Muscle of back (tissue), 11 donors: Measurements from ENCODE around the gene DNAJC6. TPM values are rescaled to one million over a fixed set of nuclear protein-coding genes. Genes with fewer than 3 reads are reported as not detected.

Experiments
- DNase-seq, 3 donors: peaks; one replicate each; pipeline versions ENCODE4 v3.0.0 to v3.0.0-alpha.2; 2013
- polyA plus RNA-seq, 10 donors: library from polyadenylated mRNA; unstranded; fragments of 120-200 nt; gene quantifications; one replicate each; pipeline ENCODE4 v1.2.1, GENCODE V29; 2013; ENCODE audit not compliant: insufficient read length in 10 of 10

The DNAJC6 gene
- polyA plus RNA-seq, 10 donors: 0.57 to 2.0 (median 1.1) TPM

DNA sequence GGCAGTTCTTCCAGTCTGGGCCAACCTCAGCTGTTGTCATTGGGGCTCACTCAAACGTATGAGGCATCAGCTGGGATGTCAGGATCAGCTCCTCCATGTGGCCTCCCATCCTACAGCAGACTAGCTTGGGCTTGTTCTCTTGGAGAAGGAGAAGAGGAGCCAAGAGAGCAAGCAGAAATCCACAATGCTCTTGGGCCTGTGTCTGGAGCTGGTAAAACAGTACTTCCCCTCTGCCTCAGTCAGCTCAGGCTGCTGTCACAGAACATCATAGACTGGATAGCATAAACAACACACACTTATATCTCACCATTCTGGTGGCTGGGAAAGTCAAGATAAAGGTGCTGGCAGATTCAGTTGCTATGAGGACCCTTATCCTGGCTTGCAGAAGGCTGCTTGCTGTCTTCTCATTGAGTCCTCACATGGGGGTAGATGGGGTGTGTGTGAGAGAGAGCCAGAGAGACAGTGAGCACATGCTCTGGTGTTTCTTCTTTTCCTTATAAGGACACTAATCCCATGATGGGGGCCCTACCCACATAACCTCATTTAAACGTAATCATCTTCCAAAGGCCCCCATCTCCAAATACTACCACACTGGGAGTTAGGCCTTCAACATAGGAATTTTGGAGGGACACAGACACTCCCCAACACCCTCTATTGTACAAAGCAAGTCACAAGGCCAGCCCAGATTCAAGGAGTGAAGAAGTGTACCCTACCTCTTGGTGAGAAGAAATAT is 16.3 kb upstream of the DNAJC6 start:
- DNase-seq: peak in 1 of 3 donors; percentile 1

DNA sequence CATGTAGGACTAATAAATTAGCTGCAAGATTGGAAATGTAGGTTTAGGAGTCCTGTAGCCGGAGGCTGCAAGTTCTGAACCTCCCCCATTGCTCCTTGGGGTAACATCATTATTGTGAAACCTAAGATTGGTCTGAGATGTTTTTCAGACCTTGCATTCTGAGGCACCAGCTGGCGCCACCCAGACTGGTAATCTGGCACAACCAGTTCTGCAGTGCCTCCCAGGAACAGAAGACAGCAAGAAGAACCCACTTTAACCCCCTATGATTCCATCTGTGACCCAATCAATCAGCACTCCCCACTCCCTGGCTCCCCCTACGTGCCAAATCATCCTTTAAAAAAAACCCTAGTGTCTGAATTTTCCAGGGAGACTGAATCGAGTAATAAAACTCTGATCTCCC is 11.6 kb upstream of the DNAJC6 start:
- DNase-seq: no peak

GRCh38 chr1:65299328-65299727 is 10.0 kb upstream of the DNAJC6 start:
- DNase-seq: no peak

- peak in 1 of 3 donors; percentile 1 for DNase-seq
Observed at GRCh38 chr1:65308781-65309303, 501 bp upstream of the DNAJC6 start.

- no peak for DNase-seq
Observed at GRCh38 chr1:65310078-65310587, 790 bp downstream of the DNAJC6 start.

GRCh38 chr1:65311760-65312159 is 2.4 kb downstream of the DNAJC6 start:
- DNase-seq: no peak

DNA sequence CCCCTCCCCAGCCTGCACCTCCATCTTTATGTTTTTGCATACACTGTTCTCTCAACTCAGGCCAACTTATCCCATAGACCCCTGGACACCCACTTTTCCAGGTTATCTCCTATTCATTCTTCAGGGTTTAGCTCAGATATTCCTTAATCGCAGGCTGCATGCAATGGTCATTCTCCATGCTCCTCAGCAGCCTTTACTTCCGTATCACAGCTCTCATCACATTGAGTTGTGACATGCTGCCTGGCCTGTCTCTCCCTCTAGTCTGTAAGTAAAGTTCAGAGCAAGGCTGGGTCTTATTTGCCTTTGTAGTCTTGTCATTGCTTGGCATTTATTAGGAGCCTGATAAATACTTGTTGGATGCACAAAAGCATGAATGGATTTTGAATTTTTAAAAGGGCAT is 6.9 kb downstream of the DNAJC6 start:
- DNase-seq: no peak

GRCh38 chr1:65317866-65318653 is 8.7 kb downstream of the DNAJC6 start:
- peak in 1 of 3 donors; percentile 3 for DNase-seq

- no peak for DNase-seq
Observed at GRCh38 chr1:65319141-65319540, 9.8 kb downstream of the DNAJC6 start.

GRCh38 chr1:65319754-65320153 is 10.4 kb downstream of the DNAJC6 start:
- DNase-seq: no peak

DNA sequence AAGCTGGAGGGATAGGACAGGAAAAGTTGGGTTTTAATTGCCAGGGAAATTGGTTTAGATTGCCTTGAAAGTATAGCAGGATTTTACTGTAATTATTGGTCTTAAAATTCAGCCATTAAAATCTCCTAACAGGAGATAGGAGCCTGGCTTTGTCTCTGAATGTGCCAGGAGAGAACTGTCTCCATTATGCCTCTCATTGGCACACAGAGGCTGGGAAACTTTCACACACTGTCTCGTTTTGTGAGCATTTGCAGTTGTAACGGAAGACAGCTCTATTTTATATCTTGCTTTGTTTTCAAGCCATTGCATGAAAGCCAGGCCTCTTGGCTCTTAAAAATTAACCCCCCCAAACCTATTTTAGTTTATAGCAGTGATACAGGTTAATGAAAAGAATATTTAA is 12.5 kb downstream of the DNAJC6 start:
- no peak for DNase-seq

DNA sequence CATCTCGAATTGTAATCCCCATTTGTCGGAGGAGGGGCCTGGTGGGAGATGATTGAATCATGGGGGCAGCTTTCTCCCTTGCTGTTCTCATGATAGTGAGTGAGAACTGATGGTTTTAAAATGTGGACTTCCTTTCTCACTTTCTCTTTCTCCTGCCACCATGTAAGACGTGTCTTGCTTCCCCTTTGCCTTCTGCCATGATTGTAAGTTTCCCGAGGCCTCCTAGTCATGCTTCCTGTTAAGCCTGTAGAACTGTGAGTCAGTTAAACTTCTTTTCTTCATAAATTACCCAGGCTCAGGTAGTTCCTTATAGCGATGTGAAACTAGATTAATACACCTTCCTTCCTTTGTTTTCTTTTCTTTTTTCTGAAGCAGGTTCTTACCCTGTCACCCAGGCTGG is 13.9 kb downstream of the DNAJC6 start:
- DNase-seq: no peak

DNA sequence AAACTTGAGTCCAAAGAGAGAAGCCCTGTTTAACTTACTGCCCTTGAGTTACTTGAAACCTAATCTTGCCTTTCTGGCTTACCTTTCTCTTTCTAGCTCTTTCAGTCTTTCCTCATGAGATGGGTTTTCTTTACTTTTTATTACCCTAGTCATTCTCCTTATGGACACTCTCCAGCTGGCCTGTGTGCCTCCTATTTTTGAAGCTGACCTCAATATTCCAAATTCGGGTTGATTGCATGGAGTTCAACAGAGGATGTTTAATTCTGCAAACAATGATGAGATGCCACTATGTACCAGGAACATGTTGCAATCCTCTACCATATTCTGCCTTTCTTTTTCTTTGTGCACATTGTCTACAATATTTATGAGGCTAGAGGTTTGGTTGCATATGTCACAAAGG is 20.7 kb downstream of the DNAJC6 start:
- no peak for DNase-seq

DNA sequence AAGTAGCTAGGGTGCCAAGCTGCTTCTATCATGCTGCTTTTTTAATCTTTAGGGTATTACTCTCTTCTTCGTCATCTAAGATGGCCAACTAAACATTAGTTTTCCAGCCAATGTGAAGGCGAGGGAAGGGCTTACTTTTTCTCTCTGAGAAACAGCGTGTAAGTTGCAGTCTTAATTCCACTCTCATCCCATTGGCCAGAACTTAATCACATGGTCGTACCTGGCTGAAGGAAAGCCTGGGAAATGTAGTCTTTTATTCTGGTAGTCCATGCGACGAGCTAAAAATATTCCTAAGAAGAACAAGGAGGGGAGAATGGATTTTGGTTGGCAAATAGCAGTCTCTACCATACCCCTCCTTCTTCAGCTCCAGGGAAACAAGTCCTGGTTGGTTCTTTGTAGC is 21.5 kb downstream of the DNAJC6 start:
- DNase-seq: no peak

DNA sequence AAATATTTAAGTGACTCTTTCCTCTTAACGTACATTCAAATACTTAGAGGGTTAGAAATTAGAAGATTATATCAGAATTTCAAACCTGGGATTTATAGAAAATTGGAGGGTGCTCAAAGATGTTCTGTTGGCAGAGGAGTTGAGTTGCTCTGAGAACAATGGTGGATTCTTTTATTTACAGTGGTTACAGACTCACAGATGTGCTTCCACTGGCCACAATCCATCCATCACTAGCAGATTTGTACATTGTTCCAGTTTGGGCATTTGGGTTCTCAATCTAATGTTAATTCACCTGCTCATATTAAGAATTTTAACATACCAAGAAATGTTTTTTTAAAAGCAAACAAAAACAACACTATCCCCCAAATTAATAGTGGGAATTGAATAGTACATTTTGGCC is 23.5 kb downstream of the DNAJC6 start:
- peak in 1 of 3 donors; percentile 13 for DNase-seq

DNA sequence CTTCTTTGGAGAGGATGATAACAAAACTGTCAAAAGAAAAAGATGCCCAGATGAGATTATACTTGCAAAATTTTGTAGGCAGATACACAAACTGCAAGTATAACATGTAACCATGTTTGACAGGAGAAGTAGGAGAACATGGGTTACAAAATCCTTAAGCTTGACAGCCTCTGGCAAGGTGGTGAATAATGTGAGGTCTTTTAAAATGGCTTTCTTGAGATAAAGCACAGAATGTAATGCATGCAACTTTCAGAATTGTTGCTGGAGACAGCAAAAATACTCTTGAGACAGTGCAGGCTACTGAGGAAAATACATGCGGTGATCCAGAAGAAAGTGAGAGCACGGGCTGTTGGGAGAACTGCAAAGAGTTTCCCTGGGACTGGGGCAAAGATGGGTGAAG is 24.7 kb downstream of the DNAJC6 start:
- DNase-seq: no peak

DNA sequence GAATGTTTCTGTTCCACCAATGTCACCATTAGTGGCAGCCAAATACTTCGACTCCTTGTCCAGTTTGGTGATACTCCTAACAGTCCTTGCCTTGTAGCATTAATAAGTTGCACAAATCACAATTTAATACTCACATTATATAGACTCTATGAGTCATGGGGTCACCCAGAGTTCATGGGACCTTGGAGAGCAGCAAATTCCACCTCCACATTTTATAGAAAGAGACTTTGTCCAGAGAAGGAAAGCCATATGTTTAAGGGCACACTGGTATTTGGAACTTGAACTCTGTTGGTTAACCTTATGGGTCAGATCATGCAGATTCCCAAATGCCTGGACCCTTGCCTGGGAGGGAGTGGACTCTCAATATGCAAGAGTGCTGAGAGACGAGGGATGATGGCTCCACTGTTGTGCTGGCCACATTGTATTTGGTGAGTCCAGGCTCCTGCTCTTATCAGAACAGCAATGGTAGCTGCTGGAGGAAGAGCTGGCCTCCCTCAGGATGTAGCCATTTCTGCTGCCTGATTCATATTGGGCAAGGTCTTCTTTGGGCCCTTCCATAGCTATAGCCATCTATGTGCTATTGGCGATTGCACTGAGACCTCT is 30.6 kb downstream of the DNAJC6 start:
- peak in 1 of 3 donors; percentile 35 for DNase-seq

DNA sequence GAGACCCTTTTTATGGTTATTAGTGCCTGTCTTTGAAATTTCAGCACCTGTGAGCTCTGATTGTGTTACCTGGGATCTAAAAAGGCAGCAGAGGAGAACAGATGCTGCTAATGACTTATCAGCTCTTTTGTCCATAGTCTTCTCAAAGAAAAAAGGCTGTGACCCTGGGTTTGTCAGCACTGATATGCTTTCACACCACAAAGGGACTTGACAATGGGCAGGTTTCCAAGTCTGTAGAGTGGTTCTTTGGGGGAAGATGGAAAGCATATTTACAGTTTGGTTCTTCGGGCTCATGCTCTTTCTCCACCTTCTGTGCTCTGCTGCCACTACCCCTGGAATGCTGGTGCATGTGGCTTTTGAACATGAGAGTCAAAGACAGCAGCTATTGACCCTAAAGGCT is 32.0 kb downstream of the DNAJC6 start:
- DNase-seq: no peak

DNA sequence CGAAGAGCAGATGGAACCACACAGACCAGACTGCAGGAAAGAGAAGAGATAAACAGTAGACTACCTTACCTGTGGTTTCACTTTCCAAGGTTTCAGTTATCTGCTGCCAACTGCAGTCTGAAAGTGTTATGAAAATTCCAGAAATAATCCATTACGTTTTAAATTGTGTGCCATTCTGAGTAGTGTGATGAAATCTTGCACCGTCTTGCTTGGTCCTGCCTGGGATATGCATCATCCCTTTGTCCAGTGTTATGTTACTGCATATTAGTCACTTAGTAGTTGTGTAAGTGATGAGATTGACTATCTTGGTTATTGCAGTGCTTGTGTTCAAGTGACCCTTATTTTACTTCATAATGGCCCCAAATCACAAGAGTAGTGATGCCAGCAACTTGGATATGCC is 33.9 kb downstream of the DNAJC6 start:
- no peak for DNase-seq

DNA sequence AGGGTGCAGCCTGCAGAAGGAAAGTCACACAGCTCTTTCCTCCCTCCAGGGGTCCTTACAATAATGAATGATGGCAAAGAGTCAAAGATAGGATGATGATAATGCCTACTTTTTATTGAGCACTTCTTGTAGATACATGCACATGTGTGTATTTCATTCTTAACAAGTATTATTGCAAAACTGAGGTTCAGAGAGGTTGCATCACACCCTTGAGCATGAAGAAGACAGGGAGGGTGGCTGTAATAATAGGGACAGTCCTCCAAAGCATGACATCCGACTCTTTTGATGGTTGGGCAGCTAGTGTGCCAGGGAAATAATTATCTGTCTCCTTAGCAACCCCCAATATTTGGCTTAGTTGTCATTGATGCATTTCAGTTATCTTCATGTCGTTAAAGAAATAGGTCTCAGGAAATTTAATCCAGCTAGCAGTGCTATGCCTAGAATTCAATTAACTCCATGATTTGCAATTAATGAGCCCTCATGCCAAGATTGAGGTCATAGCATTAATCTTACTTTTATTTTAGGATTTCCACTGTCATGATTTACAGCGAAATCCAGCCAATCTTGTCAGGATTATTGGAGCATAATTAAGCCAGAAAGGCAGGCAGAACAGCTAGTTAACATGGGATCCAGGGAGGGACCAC is 35.0 kb downstream of the DNAJC6 start:
- DNase-seq: no peak

- DNase-seq: no peak
Observed at GRCh38 chr1:65346190-65346589, 36.8 kb downstream of the DNAJC6 start.
